HUDEP-2 (cell line): ENCODE results near the gene OR10P1.
"Not testable (repeated sequence)": the region's sequence is repeated elsewhere in the genome, so short reads cannot be mapped to it uniquely, and the experiment has no call there.

Experiments used
- DNase-seq, 76 experiments: peaks; one replicate each; lab custom pipeline; 2025; ENCODE audit not compliant: unreplicated experiment in 76 of 76; lab: John Stamatoyannopoulos, UW

OR10P1 gene

DNA sequence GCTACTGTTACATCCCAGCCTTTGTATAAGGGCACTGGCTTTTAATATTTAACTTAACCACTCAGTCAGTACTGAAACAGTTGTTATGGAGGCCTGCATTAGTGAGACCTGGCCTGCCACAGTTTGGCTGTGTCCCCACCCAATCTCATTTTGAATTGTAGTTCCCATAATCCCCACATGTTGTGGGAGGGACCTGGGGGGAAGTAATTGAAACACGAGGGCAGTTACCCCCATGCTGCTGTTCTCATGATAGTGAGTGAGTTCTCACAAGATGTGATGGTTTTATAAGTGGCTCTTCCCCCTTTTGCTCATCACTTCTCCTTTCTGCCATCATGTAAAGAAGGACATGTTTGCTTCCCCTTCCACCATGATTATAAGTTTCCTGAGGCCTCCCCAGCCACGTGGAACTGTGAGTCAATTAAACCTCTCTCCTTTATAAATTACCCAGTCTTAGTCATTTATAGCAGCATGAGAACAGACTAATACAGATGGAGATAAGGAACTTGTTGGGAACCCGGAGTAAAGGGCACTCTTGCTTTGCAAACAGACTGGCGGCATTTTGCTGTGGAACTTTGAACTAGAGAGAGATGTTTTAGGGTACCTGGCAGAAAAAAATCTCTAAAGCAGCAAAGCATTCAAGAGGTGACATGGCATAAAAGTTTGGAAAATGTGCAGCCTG is 14.1 kb downstream of the OR10P1 start:
- not testable (repeated sequence) for DNase-seq

- no peak for DNase-seq
Measured at GRCh38 chr12:55651299-55651683, 14.6 kb downstream of the OR10P1 start.

DNA sequence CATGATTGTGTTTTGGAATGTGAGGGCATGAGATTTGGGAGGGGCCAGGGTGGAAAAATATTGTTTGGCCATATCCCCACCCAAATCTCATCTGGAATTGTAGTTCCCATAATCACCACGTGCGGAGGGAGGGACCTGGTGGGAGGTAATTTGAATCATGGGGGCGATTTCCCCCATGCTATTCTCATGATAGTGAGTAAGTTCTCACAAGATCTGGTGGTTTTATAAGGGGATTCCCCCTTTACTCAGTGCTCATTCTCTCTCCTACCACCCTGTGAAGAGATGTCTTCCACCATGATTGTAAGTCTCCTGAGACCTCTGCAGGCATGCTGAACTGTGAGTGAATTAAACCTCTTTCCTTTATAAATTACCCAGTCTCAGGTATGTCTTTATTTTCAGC is 15.7 kb downstream of the OR10P1 start:
- DNase-seq, result no peak

GRCh38 chr12:55653031-55653430 is 16.3 kb downstream of the OR10P1 start:
- DNase-seq, result peak in 44 of 76 experiments; percentile 2 to 61 (median 24)

DNA sequence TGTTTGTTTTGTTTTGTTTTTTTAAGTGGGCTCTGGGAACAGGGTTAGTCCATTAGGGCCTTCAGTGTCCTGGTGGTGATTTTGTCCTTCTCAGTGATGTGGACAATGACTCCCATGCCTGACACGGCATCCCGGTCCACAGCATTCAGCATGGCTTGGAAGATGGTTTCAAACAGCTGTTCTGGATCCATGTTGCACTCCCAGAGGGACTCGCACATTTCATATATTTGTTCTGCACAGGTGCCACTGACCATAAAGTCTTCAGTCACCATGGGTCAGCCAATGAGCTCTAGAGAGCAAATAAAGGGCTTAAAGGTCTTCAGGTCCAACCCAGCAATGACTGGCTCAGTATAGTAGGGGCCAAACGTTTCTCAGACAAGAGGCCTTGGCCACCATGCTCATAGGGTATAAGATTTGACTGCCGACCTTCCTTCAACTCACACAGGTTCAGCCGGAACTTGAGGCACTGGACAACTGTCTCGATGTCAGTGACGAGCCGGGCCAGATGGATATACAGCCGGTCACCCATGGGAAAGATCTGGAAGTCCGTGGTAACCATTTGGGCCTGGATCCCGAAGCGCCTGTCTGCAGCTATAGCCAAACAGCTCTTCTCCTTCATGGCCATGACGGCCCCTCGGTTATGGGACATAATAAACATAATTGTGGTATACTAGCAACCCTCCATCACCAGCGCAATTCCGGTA is 18.0 kb downstream of the OR10P1 start:
- DNase-seq, result no peak

DNA sequence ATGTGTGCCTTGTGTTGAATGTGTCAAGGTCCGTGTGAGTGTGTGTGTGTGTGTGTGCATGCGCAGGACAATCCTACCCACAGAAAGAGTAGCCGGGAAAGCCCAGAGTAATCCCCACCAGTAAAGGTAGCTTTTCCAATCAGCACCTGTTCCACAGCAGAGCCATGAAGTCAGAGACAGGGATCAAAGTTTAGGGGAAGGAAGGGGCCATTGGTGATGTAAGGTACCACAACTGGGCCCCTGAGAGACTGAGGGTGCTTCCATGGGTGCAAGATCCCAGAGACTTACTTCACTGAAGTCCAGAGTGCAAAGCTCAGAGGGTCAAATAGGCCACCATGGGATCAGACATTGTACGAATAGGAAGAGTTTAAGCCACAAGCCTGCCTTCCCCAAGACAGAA is 20.5 kb downstream of the OR10P1 start:
- DNase-seq, result no peak

GRCh38 chr12:55658212-55658611 is 21.5 kb downstream of the OR10P1 start:
- no peak for DNase-seq

DNA sequence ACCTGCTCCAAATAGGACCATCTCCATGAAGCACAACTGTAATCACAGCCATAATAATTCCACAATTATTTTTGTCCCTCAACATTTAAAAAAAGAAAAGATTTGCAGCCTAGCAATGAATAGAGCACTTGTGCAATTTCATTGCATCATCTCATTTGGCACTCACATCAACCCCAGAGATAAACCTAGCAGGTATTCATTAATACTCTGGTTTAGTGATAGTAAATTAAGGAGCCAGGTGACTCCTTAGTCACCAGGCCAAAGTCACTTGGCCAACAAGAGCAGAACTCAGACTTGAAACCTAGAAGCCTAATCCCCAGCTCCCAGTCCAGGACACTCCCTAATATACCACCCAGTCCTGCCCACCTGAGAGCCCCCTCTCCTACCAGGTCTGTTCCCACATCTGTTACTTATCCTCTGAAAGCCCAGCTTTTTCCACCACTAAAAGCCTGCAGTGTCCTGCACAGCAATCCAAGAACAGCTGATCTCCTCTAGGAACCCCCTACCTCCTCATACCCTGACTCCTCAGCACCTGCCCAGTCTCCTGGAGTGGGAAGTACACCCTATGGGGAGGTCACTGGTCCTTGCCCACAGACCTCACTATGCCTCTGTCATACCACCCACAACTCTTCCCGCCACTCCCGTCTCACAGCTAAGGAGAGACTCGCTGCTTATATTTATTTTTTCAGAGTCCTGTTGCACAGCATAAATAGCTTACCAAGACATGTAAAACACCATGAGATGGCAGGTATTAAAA is 22.1 kb downstream of the OR10P1 start:
- DNase-seq, result no peak

- DNase-seq, result peak in 11 of 76 experiments; percentile 1 to 34 (median 8)
Measured at GRCh38 chr12:55659486-55660385, 23.0 kb downstream of the OR10P1 start.

DNA sequence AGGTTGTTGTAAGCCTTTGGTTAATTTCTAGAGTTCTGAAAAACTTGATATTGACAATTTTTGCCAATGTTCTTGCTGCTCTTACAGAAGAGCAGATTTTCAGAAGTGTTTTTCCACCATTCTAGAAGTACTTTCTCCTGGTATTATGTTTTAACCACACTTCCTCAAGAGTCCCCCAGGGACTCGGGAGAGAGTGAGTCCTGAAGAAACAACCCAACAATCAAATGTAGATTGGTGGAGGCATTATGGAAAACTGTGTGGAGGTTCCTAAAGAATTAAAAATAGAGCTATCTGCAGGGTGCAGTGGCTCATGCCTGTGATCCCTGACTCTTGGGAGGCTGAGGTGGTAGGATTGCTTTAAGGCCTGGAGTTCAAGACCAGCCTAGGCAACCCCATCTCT is 26.7 kb downstream of the OR10P1 start:
- DNase-seq, result no peak

- no peak for DNase-seq
Measured at GRCh38 chr12:55664826-55665225, 28.1 kb downstream of the OR10P1 start.

DNA sequence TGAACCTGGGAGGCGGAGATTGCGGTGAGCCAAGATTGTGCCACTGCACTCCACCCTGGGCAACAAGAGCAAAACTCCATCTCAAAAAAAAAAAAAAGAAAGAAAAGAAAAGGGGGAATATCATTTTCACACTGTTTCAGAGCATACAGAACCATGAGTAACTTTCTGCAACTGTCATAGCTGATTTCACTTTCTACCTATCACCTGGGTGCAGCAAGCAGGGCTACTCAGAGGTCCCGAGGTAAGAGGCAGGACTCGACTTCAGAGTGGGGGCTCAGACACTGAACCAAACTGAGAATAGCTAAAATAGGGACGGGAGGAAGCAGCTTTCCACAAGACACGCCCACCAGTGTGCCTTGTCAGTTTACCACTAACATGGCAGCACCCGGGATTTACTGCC is 29.8 kb downstream of the OR10P1 start:
- no peak for DNase-seq

DNA sequence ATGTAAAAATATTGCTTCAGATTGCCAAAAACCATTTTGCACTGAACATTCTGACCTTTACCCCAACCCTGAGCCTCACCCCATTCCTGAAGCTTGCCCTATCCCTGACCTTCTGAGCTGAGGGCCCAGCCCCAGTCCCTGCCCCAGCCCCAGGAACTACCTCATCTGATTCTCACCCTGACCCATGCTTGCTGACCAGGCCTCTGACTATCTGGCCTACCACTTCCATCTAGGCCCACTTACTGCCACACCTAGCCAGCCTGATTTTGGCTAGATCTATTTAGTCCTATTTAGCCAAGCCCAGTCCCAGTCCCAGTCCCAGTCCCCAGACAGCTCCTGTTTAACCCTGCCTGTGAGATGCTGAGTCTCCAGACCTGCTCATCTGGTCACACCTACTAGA is 33.6 kb downstream of the OR10P1 start:
- no peak for DNase-seq

GRCh38 chr12:55671746-55672145 is 35.1 kb downstream of the OR10P1 start:
- DNase-seq, result no peak

DNA sequence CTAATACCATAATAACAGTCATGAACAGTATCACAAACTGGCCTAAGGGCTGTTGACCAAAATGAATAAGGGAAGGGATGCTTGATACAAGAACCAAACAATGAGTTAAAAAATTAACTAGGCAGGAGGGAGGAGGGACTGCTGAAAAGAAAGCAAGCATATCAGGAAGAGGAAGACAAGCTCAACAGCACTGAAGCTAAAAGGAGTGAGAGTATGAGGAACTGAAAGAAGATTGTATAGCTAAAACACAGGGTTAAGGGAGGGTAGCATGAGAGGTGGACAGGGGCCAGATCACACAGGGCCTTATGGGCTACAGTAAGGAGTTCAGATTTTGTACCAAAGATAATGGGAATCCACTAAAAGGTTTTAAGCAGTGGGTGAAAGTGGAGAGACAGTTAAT is 36.9 kb downstream of the OR10P1 start:
- DNase-seq, result no peak

DNA sequence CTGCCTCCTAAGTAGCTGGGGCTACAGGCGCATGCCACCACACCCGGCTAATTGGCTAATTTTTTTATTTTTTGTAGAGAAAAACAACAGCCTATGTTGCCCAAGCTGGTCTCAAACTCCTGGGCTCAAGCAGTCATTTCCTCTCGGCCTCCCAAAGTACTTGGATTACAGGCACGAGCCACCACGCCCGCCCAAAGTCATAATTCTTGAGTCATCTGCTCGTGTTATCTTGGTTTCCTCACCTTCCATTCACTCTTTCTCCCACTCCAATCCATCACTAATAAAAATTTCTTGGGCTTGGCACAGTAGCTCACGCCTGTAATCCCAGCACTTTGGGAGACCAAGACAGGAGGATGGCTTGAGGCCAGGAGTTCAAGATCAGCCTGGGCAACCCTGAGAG is 39.0 kb downstream of the OR10P1 start:
- DNase-seq, result no peak

- no peak for DNase-seq
Measured at GRCh38 chr12:55676707-55677106, 40.0 kb downstream of the OR10P1 start.

- DNase-seq, result no peak
Measured at GRCh38 chr12:55679691-55680090, 43.0 kb downstream of the OR10P1 start.

DNA sequence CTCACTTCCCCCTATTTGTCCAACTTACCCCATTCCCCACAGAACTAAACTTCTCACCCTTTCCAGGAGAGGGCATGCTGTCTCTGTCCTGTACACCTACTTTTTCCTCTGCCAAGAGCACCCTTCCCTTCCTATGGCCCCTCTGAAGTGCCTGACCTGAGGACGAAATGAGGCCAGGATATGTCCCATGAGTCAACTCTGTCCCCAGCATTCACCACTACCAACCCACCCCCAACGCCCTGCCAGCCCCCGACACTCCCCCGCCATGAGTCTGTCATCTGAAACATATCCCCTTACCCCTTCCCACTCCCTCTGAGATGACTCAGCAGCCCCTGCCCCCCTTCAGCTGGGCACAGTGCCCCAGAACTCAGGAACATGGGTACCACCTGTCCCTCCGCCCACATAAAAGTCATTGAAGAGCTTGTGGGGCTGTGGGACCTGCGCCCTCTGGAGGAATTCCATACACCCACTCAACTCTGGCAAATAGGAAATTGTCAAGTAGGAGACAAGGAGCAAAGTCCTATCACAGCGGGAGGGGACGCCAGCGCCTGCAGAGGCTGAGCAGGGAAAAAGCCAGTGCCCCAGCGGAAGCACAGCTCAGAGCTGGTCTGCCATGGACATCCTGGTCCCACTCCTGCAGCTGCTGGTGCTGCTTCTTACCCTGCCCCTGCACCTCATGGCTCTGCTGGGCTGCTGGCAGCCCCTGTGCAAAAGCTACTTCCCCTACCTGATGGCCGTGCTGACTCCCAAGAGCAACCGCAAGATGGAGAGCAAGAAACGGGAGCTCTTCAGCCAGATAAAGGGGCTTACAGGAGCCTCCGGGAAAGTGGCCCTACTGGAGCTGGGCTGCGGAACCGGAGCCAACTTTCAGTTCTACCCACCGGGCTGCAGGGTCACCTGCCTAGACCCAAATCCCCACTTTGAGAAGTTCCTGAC is 44.7 kb downstream of the OR10P1 start:
- peak in 9 of 76 experiments; percentile 4 to 58 (median 13) for DNase-seq
